Mucosa of rectum (tissue), 2 donors: ENCODE results near the gene TLE5.

Source experiments
- H3K27ac ChIP-seq, 2 donors: one replicate each; pipeline ENCODE4 v1.7.0; 2013; ENCODE audit warnings: inconsistent platforms in 2 of 2, low read depth in 2 of 2, low read length in 2 of 2
- H3K27me3 ChIP-seq, 2 donors: one replicate each; pipeline ENCODE4 v1.7.0; 2013; ENCODE audit warnings: low read length in 2 of 2; ENCODE audit not compliant: control insufficient read depth in 2 of 2, insufficient read depth in 2 of 2
- H3K36me3 ChIP-seq, 2 donors: one replicate each; pipeline ENCODE4 v1.7.0; 2013; ENCODE audit warnings: low read length in 2 of 2; ENCODE audit not compliant: control insufficient read depth in 2 of 2, insufficient read depth in 2 of 2
- H3K4me1 ChIP-seq, 2 donors: one replicate each; pipeline ENCODE4 v1.7.0; 2013; ENCODE audit warnings: low read length in 2 of 2, mild to moderate bottlenecking in 1 of 2; ENCODE audit not compliant: control insufficient read depth in 2 of 2, insufficient read depth in 2 of 2
- H3K4me3 ChIP-seq, 2 donors: one replicate each; pipeline ENCODE4 v1.7.0; 2013; ENCODE audit warnings: low read length in 2 of 2
- H3K9ac ChIP-seq, 2 donors: one replicate each; pipeline ENCODE4 v1.7.0; 2013; ENCODE audit warnings: low read length in 2 of 2, low read depth in 1 of 2, mild to moderate bottlenecking in 1 of 2
- H3K9me3 ChIP-seq, 2 donors: one replicate each; pipeline ENCODE4 v1.7.0; 2013; ENCODE audit warnings: low read length in 2 of 2; ENCODE audit not compliant: control insufficient read depth in 2 of 2
- donor health status: healthy.
- donor health status: Normal muscosa, but diverticular disease.

TLE5 gene

GRCh38 chr19:3062165-3063105 is at the start of gene TLE5:
TLE5 (minus strand) TSS chr19:3062495; CDS start chr19:3062200, 295 bp downstream.
- Histone ChIP-seq H3K4me1 (peaks cover 13 to 20% of the 10 kb centered on the region in 2 donors), H3K27me3 (no peaks in the 10 kb centered on the region), H3K27ac (peak within 1 kb of the TSS; percentile 89 to 91), H3K9me3 (no peaks in the 10 kb centered on the region), H3K4me3 (peak within 1 kb of the TSS; percentile 77 to 84), H3K9ac (peak within 1 kb of the TSS; percentile 83 to 87), H3K36me3 (peaks cover 19 to 23% of the 10 kb centered on the region in 2 donors)

GRCh38 chr19:3111586-3112247 is 49.4 kb upstream of the TLE5 start:
- Histone ChIP-seq H3K4me1 (peaks cover 13 to 18% of the 10 kb centered on the region in 2 donors), H3K27me3 (no peaks in the 10 kb centered on the region), H3K9me3 (no peaks in the 10 kb centered on the region), H3K36me3 (peaks cover 22 to 26% of the 10 kb centered on the region in 2 donors), H3K27ac (no peak overlapping the region), H3K9ac (no peak overlapping the region), H3K4me3 (no peak overlapping the region)

- H3K27ac ChIP-seq = no peak overlapping the region
- H3K36me3 ChIP-seq = peaks cover 17 to 27% of the 10 kb centered on the region in 2 donors
- no peaks in the 10 kb centered on the region for H3K9me3 ChIP-seq
- H3K27me3 ChIP-seq = no peaks in the 10 kb centered on the region
- H3K4me3 ChIP-seq = no peak overlapping the region
- peaks cover 25 to 32% of the 10 kb centered on the region in 2 donors for H3K4me1 ChIP-seq
- H3K9ac ChIP-seq = no peak overlapping the region
Measured at GRCh38 chr19:3110126-3110825, 48.0 kb upstream of the TLE5 start.

- Histone ChIP-seq H3K27ac (no peak overlapping the region), H3K4me3 (no peak overlapping the region), H3K36me3 (peaks cover 17 to 20% of the 10 kb centered on the region in 2 donors)
Measured at GRCh38 chr19:3109491-3109890, 47.2 kb upstream of the TLE5 start.

GRCh38 chr19:3108775-3109174 is 46.5 kb upstream of the TLE5 start:
- Histone ChIP-seq H3K27me3 (no peaks in the 10 kb centered on the region), H3K9ac (no peak overlapping the region), H3K9me3 (no peaks in the 10 kb centered on the region), H3K36me3 (peaks cover 11 to 16% of the 10 kb centered on the region in 2 donors), H3K27ac (no peak overlapping the region), H3K4me1 (peaks cover 32 to 44% of the 10 kb centered on the region in 2 donors), H3K4me3 (no peak overlapping the region)

More at GRCh38 chr19:3109491-3109890, 47.2 kb upstream of the TLE5 start:
- no peaks in the 10 kb centered on the region for H3K27me3 ChIP-seq
- no peaks in the 10 kb centered on the region for H3K9me3 ChIP-seq
- H3K9ac ChIP-seq = no peak overlapping the region
- H3K4me1 ChIP-seq = peaks cover 26 to 37% of the 10 kb centered on the region in 2 donors

GRCh38 chr19:3107658-3108057 is 45.4 kb upstream of the TLE5 start:
- Histone ChIP-seq H3K36me3 (peaks cover 6 to 8% of the 10 kb centered on the region in 2 donors), H3K4me3 (peak overlapping the region in 1 of 2 donors; percentile 7), H3K27me3 (no peaks in the 10 kb centered on the region), H3K9me3 (no peaks in the 10 kb centered on the region), H3K9ac (peak overlapping the region; percentile 41 to 55), H3K27ac (peak overlapping the region; percentile 77 to 83), H3K4me1 (peaks cover 36 to 48% of the 10 kb centered on the region in 2 donors)

- no peak overlapping the region for H3K9ac ChIP-seq
- peaks cover 5 to 6% of the 10 kb centered on the region in 2 donors for H3K36me3 ChIP-seq
- H3K27ac ChIP-seq = peak overlapping the region; percentile 77 to 83
- peaks cover 40 to 54% of the 10 kb centered on the region in 2 donors for H3K4me1 ChIP-seq
- no peaks in the 10 kb centered on the region for H3K27me3 ChIP-seq
- H3K9me3 ChIP-seq = no peaks in the 10 kb centered on the region
- H3K4me3 ChIP-seq = no peak overlapping the region
Measured at GRCh38 chr19:3106509-3107141, 44.3 kb upstream of the TLE5 start.

- H3K9ac ChIP-seq = no peak overlapping the region
- no peak overlapping the region for H3K27ac ChIP-seq
Measured at GRCh38 chr19:3105641-3106508, 43.6 kb upstream of the TLE5 start.

GRCh38 chr19:3104708-3104983 is 42.4 kb upstream of the TLE5 start:
- H3K9me3 ChIP-seq = no peaks in the 10 kb centered on the region
- H3K27me3 ChIP-seq = peaks cover 0 to 2% of the 10 kb centered on the region in 2 donors
- H3K36me3 ChIP-seq = peaks cover 0 to 5% of the 10 kb centered on the region in 2 donors
- no peak overlapping the region for H3K4me3 ChIP-seq
- H3K9ac ChIP-seq = peak overlapping the region in 1 of 2 donors; percentile 31
- peak overlapping the region; percentile 23 to 65 for H3K27ac ChIP-seq
- H3K4me1 ChIP-seq = peaks cover 43 to 58% of the 10 kb centered on the region in 2 donors

More at GRCh38 chr19:3105641-3106508, 43.6 kb upstream of the TLE5 start:
- Histone ChIP-seq H3K9me3 (no peaks in the 10 kb centered on the region), H3K27me3 (no peaks in the 10 kb centered on the region), H3K4me1 (peaks cover 43 to 54% of the 10 kb centered on the region in 2 donors), H3K36me3 (peaks cover 0 to 2% of the 10 kb centered on the region in 2 donors), H3K4me3 (no peak overlapping the region)
